GM12864 (cell line): ENCODE data around the gene ST7L.

Source experiments
- DNase-seq: peaks from one replicate; pipeline ENCODE4 v3.0.0-alpha.2; 2011; ENCODE audit warnings: low read depth
- H3K4me3 ChIP-seq: 2 replicates; pipeline ENCODE4 v1.5.1; 2011; ENCODE audit warnings: mild to moderate bottlenecking, low read depth, low read length, control low read depth
- CTCF ChIP-seq: IDR thresholded peaks from 2 replicates; pipeline ENCODE4 v1.5.1; 2011; ENCODE audit warnings: low read depth, mild to moderate bottlenecking, moderate library complexity, low read length, control low read depth, inconsistent platforms; ENCODE audit errors: missing control alignments

ST7L gene

GRCh38 chr1:112638110-112638428, 19.1 kb upstream of the ST7L start:
- DNase-seq, result no peak
- no peak for TF ChIP-seq CTCF
- H3K4me3 ChIP-seq, result no peak overlapping the region

GRCh38 chr1:112637254-112638109, 18.5 kb upstream of the ST7L start:
- H3K4me3 ChIP-seq, result no peak overlapping the region
- no peak for DNase-seq
- TF ChIP-seq CTCF, result no peak

- no peak for DNase-seq
- TF ChIP-seq CTCF, result no peak
These were observed 17.8 kb upstream of the ST7L start for GRCh38 chr1:112636597-112637253.

GRCh38 chr1:112636056-112636455, 17.1 kb upstream of the ST7L start:
- H3K4me3 ChIP-seq, result no peak overlapping the region; the same call in 1 of the 2 replicates
- DNase-seq, result no peak
- TF ChIP-seq CTCF, result no peak

More at GRCh38 chr1:112636597-112637253, 17.8 kb upstream of the ST7L start:
- H3K4me3 ChIP-seq, result no peak overlapping the region

- DNase-seq, result no peak
- TF ChIP-seq CTCF, result no peak
- H3K4me3 ChIP-seq, result no peak overlapping the region
These were observed 15.4 kb upstream of the ST7L start for GRCh38 chr1:112634367-112634766.

GRCh38 chr1:112633628-112634027, 14.7 kb upstream of the ST7L start:
- DNase-seq, result no peak
- TF ChIP-seq CTCF, result no peak
- no peak overlapping the region for H3K4me3 ChIP-seq
